Tibial nerve (tissue), 4 donors: Measurements from ENCODE around the gene FGF19. TPM values are rescaled to one million over a fixed set of nuclear protein-coding genes. Genes with fewer than 3 reads are reported as not detected.

Source experiments
- DNase-seq, 2 donors: peaks; one replicate each; pipeline ENCODE4 v3.0.0-alpha.2; 2019; ENCODE audit warnings: low spot score in 2 of 2
- H3K27ac ChIP-seq, 4 donors: fragments of 200-600 bp; sonication (generic) in 3 of 4; one replicate each; pipeline ENCODE4 v1.5.1; 2017 to 2019; ENCODE audit warnings: mild to moderate bottlenecking in 1 of 4
- H3K27me3 ChIP-seq, 2 donors: fragments of 200-600 bp; sonication (generic) in 1 of 2; one replicate each; pipeline versions ENCODE4 v1.5.1 to v1.6.0; 2017 to 2019
- H3K36me3 ChIP-seq, 3 donors: fragments of 200-600 bp; sonication (generic); one replicate each; pipeline ENCODE4 v1.5.1; 2018 to 2019
- H3K4me1 ChIP-seq, 4 donors: fragments of 200-600 bp; sonication (generic) in 3 of 4; one replicate each; pipeline ENCODE4 v1.5.1; 2017 to 2019
- H3K4me3 ChIP-seq, 4 donors: fragments of 200-600 bp; sonication (generic) in 3 of 4; one replicate each; pipeline ENCODE4 v1.5.1; 2017 to 2019; ENCODE audit warnings: mild to moderate bottlenecking in 1 of 4, moderate library complexity in 1 of 4
- H3K9me3 ChIP-seq, 4 donors: fragments of 200-600 bp; sonication (generic) in 3 of 4; one replicate each; pipeline ENCODE4 v1.5.1; 2017 to 2019
- CTCF ChIP-seq, 5 experiments: fragments of 200-600 bp in 3 of 5; fragments of 450-650 bp in 2 of 5; sonication (generic) in 3 of 5; IDR thresholded peaks; one replicate each; pipeline ENCODE4 v1.5.1; 2016 to 2019; ENCODE audit warnings: antibody characterized with exemption in 5 of 5, mild to moderate bottlenecking in 3 of 5, moderate library complexity in 2 of 5
- EP300 ChIP-seq, 2 donors: sonication (generic); formaldehyde crosslinking; IDR thresholded peaks; one replicate each; pipeline ENCODE4 v1.6.1; 2017; ENCODE audit warnings: antibody characterized with exemption in 2 of 2, mild to moderate bottlenecking in 1 of 2
- POLR2A ChIP-seq, 2 donors: fragments of 450-650 bp; IDR thresholded peaks; one replicate each; pipeline ENCODE4 v1.6.1; 2017; ENCODE audit warnings: antibody characterized with exemption in 2 of 2, mild to moderate bottlenecking in 2 of 2, moderate library complexity in 2 of 2
- WGBS, 2 donors: methylation state at CpG; one replicate each; pipeline ENCODE4 v1.1.5; 2018; 5-methylcytosine and 5-hydroxymethylcytosine counted together
- total RNA-seq, 4 donors: library from RNA; depleted of rRNA; stranded (reverse); fragments of >200 nt; gene quantifications; one replicate each; pipeline ENCODE4 v1.1.0, GENCODE V29; 2016

Gene FGF19
- total RNA-seq, 4 donors from 2014 or later = not detected

- H3K27me3 ChIP-seq = peaks cover 2 to 64% of the 10 kb centered on the region in 2 donors
- H3K4me3 ChIP-seq = no peak overlapping the region
- WGBS, 2 donors = 60 to 63% methylated on average over 18 to 19 of the region's 20 CpGs
- H3K27ac ChIP-seq = no peak overlapping the region
- peaks cover 0 to 41% (median 8%) of the 10 kb centered on the region in 4 donors for H3K4me1 ChIP-seq
- DNase-seq = no peak
- TF ChIP-seq POLR2A (IDR thresholded peaks at IDR 0.05) (no peak), EP300 (IDR thresholded peaks at IDR 0.05) (no peak), CTCF (IDR thresholded peaks at IDR 0.05) (no peak)
- no peaks in the 10 kb centered on the region for H3K9me3 ChIP-seq
- no peaks in the 10 kb centered on the region for H3K36me3 ChIP-seq
Measured at GRCh38 chr11:69705901-69706787, 2.3 kb upstream of the FGF19 start.

GRCh38 chr11:69705351-69705811, 1.6 kb upstream of the FGF19 start:
- Histone ChIP-seq H3K27ac (no peak overlapping the region), H3K4me3 (no peak overlapping the region), H3K36me3 (no peaks in the 10 kb centered on the region), H3K9me3 (no peaks in the 10 kb centered on the region), H3K27me3 (peaks cover 2 to 68% of the 10 kb centered on the region in 2 donors), H3K4me1 (peaks cover 0 to 45% (median 8%) of the 10 kb centered on the region in 4 donors)
- WGBS, 2 donors = 43 to 46% methylated on average over 18 of the region's 18 CpGs
- no peak for DNase-seq
- no peak for TF ChIP-seq POLR2A (IDR thresholded peaks at IDR 0.05)
- no peak for TF ChIP-seq EP300 (IDR thresholded peaks at IDR 0.05)
- no peak for TF ChIP-seq CTCF (IDR thresholded peaks at IDR 0.05)

DNA sequence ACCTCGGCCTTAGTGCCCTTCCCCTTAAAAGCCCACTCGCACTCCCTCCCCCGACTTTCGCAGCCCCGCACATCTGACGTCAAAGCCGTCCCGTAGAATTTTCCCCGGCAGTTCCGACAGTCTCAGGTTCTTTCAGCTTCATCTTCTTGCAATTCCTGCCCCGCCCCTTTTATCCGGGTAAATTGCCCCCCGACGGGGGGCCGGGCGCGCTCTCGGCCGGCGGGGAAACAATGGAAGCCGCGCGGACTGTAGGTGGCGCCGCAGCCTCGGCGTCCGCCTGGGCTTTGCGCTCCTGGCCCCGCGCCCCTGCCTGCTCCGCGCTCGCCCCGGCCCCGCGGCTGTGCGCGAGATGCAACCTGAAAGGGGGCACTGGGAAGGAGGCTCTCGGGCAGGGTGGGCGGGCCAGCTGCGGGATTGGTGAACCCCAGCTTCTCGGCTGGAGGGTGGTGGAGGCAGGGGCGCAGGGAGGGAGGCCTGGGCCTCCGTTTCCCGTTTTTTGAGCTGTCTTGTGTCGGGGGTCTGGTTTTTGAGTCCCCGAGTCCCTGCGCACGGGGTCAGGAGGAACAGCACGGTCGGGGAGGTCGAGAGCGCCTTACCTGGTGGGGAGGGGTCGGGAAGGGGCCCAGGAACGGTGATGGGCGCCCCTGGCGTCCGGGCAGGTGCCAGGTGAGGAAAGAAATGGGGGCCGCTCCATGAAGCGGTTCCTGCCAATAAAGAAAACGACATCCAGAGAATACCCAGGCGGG, 859 bp upstream of the FGF19 start:
- no peaks in the 10 kb centered on the region for H3K36me3 ChIP-seq
- no peaks in the 10 kb centered on the region for H3K9me3 ChIP-seq
- H3K27ac ChIP-seq = no peak overlapping the region
- H3K4me1 ChIP-seq = peaks cover 0 to 47% (median 8%) of the 10 kb centered on the region in 4 donors
- 15% methylated on average over 37 to 40 of the region's 63 CpGs for WGBS, 2 donors
- no peak for DNase-seq
- peaks cover 2 to 66% of the 10 kb centered on the region in 2 donors for H3K27me3 ChIP-seq
- no peak overlapping the region for H3K4me3 ChIP-seq
- TF ChIP-seq EP300 (IDR thresholded peaks at IDR 0.05) (no peak), POLR2A (IDR thresholded peaks at IDR 0.05) (no peak), CTCF (IDR thresholded peaks at IDR 0.05) (peak in 3 of 5 experiments; percentile 14 to 39 (median 16))

DNA sequence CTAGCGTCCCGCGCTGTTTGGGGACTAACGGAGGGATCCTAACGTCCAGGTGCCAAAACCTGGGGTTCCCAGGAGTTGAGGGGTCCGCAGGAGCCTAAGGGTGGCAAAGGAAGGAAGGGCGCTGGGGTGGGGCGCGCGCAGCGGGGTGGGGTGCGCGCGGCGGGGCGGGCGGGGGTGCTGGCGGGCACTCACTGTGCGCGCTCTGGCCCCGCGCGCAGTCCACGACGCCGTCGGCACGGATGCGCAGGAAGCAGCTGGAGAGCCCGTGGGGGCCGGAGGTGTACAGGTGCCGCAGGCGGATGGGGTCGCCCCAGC, 412 bp downstream of the FGF19 start:
- DNase-seq = no peak
- Histone ChIP-seq H3K27me3 (peaks cover 2 to 77% of the 10 kb centered on the region in 2 donors), H3K36me3 (no peaks in the 10 kb centered on the region), H3K27ac (no peak overlapping the region), H3K9me3 (no peaks in the 10 kb centered on the region), H3K4me3 (no peak overlapping the region), H3K4me1 (peaks cover 0 to 47% (median 8%) of the 10 kb centered on the region in 4 donors)
- 4 to 5% methylated on average over 7 to 34 of the region's 34 CpGs for WGBS, 2 donors
- no peak for TF ChIP-seq EP300 (IDR thresholded peaks at IDR 0.05)
- no peak for TF ChIP-seq CTCF (IDR thresholded peaks at IDR 0.05)
- TF ChIP-seq POLR2A (IDR thresholded peaks at IDR 0.05) = no peak
